Occipital lobe (tissue), 2 donors: ENCODE data around the gene NT5M. TPM values are rescaled to one million over a fixed set of nuclear protein-coding genes. Genes with fewer than 3 reads are reported as not detected.
"Not testable (repeated sequence)": the region's sequence is repeated elsewhere in the genome, so short reads cannot be mapped to it uniquely, and the experiment has no call there.

Experiments used
- DNase-seq: peaks from one replicate; lab custom pipeline; 2025; lab: John Stamatoyannopoulos, UW
- total RNA-seq: library from RNA; depleted of rRNA; stranded (reverse); fragments of >200 nt; gene quantifications from one replicate; pipeline ENCODE4 v1.2.3, GENCODE V29; 2014

Gene NT5M
- total RNA-seq, result 5.6 TPM

DNA sequence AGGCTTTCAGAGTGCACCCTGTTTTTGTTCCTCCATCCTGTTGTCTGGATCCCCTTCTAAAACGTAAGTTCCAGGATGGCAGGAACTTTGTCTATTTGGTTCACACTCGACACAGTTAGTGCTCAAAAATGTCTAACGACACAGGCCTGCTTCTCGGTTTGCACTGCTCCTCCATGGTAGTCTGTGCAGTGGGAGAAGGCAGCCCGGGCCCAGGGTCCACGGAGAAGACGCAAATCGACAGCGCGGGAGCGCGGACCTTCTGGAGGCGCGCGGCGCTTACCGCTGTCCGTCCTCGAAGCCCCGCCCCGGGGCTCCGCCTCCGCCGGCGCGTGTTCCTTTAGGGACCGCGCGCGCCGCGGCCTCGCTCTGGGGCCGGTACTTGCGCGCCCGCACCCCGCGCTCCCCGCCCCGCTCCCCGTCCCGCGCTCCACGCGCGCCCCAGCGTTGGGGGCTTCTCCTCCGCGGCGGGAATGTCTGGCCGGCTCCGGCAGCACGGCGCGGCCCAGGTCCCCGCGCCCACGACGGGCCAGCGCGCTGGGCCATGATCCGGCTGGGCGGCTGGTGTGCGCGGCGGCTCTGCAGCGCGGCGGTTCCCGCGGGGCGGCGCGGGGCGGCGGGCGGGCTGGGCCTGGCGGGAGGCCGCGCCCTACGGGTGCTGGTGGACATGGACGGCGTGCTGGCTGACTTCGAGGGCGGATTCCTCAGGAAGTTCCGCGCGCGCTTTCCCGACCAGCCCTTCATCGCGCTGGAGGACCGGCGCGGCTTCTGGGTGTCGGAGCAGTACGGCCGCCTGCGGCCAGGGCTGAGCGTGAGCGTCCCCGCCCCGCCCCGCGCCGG lies at the start of gene NT5M:
TSS of gene NT5M (plus strand) at position 364 of the 837 bp plus-strand sequence. CDS start at position 542, 178 bp downstream.
- DNase-seq, result peak; percentile 57

DNA sequence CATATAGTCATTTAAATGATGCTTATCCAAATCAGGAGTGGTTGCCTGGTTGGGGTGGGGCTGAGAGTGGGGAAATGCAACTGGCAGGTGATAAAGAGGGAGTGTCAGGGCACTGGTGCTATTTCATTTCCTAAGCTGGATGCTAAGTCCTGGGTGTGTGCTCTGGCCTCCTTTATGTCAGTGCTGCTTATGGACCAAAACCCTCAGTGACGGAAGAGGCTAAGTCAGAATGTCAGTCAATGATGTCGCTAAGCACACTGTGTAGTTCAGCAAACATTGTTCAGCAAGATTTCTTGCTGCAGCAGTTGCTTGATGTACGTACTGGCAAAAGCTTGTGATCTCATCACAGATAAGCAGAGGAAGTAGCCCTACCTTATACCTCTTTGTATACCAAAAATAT lies 49.8 kb upstream of the NT5M start:
- DNase-seq, result no peak

DNA sequence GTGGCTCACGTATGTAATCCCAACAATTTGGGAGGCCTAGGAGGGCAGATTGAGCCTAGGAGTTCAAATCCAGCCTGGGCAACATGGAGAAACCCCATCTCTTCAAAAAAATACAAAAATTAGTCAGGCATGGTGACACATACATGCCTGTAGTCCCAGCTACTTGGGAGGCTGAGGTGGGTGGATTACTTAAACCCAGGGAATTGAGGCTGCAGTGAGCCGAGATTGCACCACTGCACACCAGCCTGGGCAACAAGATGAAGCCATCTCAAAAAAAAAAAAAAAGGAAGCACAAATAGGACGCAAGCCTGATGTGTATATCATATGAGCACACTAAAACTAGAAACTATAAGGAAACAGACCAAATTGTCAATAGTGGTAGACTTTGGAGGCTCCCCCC lies 49.1 kb upstream of the NT5M start:
- DNase-seq, result no peak

DNA sequence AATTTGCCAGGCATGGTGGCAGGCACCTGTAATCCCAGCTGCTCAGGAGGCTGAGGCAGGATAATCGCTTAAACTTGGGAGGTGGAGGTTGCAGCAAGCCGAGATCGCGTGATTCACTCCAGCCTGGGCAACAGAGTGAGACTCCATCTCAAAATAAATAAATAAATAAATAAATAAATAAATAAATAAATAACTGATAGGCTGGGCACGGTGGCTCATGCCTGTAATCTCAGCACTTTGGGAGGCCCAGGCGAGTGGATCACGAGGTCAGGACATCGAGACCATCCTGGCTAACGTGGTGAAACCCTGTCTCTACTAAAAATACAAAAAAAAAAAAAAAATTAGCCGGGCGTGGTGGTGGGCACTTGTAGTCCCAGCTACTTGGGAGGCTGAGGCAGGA lies 47.5 kb upstream of the NT5M start:
- not testable (repeated sequence) for DNase-seq

DNA sequence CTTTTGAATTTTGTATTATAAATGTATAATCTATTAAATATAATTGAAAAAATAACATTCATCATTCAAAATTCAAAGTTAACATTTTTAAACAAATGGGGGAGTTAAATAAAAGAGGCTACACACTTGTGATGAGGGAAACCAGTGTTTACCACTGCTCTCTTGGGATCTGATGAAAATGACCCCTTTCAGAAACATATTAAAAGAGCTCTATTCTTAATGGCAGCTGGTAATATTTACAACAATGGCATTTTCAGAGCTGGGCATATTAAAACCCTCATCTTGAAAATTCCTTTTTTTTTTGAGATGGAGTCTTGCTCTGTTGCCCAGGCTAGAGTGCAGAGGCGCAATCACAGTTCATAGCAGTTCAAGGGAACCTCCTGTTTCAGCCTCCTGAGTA lies 46.9 kb upstream of the NT5M start:
- DNase-seq, result no peak

DNA sequence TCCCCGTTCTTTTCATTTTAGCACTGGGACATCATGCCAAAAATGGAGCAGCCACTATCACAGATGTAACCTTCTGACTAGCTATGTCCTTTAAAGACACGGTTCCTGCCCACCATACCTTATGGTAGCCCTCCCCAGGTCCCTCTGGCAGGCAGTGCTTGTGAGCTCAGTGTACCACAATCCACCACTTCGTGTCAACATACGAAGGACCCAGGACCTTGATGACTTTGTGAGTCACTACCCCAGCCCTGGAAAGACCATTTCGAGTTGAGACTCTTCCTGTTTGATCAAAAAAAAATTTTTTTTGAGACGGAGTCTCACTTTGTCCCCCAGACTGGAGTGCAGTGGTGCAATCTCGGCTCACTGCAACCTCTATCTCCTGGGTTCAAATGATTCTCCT lies 45.2 kb upstream of the NT5M start:
- DNase-seq, result no peak

DNA sequence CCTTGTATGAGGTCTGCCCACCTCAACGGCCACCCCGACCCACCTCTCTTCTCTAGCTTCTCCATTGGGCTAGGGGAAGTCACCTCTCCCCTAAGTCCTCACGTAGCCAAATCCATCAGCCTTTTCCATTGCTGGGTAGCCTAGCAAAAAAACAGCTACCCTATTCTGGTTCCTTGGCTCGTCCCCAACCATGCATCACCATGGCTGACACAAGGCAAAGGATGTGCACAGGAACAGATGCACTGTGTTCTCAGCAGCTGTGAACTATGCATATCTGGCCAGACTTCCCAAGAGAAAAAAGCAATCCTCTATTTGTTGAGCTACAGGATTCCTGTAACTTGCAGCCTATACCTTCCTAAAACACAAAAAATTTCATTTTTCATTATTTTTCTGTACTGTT lies 44.2 kb upstream of the NT5M start:
- DNase-seq, result peak; percentile 70

DNA sequence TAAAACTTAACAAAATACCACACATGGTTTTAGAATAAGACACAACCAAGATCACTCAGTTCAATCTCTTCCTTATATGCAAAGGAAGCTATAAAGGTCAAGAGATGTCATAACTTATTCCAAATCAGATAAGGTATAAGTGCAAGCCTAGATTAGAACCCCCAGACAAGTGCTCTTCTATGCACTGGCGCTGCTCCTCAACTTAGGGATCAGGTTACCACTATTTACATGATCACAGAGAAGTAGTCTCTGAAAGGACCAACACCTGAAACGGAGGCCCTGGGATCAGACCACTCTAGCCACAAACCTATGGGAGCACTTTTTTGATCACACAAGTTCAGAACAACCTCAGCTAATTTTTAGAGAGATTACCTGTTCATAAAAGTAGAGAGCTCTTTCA lies 38.7 kb upstream of the NT5M start:
- no peak for DNase-seq

DNA sequence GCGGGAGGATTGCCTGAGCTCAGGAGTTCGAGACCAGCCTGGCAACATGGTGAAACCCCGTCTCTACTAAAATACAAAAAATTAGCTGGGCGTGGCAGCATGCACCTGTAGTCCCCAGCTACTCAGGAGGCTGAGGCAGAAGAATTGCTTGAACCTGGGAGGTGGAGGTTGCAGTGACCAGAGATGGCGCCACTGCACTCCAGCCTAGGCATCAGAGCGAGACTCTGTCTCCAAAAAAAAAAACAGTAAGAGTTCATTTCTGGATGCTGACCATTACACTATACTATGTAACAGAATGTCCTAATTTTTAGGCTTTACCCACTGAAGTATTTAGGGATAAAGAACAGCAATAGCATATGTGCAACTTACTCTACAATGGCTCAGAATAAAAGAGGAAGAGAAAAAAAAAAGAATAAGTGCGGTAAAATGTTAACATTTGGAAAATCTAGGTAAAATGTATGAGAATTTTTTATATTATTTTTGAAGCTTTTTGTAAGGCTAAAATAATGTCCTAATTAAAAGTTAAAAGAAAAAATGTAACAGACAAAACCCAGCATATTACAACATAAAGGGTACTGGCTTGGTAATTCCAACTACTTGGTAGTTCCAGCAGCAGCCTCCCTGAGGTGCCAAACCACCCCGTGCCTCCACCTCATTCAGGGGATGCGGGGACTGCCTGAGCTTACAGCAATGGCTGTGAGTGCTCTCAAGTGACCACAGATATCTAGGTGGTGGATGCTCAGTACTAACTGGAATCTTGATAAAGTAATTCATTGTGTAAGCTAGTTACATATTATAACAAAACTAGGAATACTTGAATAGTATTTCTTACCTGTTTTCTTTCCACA lies 33.0 kb upstream of the NT5M start:
- DNase-seq, result no peak

DNA sequence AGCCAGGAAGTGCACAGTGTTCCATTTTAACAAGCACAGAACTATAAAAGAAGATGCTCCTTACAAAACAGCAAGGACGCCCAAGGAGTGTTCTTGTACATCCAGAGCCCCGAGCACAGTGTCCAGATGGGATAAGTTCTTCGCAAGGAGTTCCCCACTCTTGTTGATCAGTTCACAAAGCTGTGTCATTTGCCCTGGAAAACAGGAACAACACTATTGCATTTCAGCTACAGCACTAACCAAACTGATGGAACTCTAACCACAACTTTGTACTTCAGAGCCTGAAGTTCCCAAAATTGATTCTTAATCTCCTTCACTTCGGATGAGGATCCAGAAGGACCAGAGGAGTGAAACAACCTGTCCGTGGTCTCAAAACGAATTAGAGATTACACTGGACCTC lies 27.2 kb upstream of the NT5M start:
- DNase-seq, result no peak

DNA sequence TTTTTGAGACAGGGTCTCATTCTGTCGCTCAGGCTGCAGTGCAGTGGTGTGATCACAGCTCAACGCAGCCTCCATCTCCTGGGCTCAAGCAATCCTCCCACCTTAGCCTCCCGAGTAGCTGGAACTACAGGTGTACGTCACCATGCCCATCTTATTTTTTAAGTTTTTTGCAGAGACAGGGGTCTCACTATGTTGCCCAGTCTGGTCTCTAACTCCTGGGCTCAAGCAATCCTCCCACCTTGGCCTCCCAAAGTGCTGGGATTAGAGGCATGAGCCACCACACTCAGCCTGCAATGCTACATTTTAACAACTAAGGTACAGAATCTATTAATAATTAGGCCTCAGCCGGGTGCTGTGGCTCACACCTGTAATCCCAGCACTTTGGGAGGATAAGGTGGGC lies 25.7 kb upstream of the NT5M start:
- not testable (repeated sequence) for DNase-seq

DNA sequence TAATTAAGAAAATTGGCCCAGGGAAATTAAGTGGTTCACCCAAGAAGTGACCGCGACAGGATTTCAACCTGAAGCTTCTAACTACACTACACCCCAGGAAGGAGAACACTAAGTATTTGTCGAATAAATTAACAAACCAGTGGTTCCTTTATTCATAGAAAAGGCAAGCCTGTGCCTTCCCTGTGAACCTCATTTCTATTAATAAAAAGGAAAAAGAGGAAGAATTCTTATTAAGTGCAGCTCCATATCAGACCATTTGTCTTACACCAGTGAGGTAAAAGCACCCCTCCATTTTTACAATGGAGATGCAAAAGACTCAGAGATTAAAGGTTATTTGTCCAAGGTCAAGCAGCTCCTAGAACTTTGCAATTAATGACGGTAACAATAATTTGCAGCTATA lies 23.9 kb upstream of the NT5M start:
- DNase-seq, result no peak

DNA sequence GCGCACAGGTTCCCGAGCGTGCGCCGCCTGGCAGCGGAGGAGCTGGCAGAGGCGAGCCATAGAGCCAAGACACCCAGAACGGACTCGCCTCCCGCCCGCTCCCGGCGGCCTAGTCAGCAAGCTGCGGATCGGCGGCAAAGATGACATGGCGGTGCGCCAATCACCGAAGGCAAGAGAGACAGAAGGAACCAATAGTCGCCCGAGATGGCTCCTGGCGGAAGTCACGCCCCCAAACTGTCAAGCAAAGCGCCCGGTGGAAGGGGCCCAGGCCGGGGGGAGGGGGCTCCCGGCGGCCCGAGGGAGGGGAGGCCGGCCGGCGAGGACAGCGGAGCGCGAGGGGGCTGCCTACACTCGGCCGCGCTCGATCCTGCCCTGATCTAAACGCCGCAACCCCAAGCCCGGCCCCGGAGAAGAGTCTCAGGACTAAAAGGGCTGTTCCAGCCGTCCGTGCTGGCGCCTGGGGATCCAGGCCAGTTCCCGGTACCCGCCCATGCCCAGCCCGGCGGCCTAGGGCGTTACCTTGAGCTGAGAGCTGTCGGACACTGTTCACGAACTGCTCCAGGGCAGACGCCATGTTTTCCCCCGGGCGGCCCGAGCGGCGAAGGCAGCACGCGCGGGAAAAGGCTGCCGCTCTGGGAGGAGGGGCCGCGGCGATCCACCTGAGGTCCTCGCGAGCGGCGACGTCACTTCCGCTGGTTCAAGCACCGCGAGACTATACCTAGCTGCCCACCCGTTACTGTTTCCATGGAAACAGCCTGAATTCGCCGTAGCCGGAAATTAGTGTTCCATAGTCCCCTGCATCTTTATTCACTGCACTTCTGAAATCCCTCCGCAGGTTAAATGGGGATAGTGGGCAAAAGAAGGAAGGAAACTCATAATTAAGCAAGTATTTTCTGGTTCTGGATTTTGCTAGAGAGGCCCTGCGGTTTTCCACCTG lies 22.3 kb upstream of the NT5M start, which contains the start of gene COPS3:
TSS of gene COPS3 (minus strand) at position 634 of the 937 bp plus-strand sequence. CDS start at position 574, 60 bp downstream.
- peak; percentile 96 for DNase-seq

DNA sequence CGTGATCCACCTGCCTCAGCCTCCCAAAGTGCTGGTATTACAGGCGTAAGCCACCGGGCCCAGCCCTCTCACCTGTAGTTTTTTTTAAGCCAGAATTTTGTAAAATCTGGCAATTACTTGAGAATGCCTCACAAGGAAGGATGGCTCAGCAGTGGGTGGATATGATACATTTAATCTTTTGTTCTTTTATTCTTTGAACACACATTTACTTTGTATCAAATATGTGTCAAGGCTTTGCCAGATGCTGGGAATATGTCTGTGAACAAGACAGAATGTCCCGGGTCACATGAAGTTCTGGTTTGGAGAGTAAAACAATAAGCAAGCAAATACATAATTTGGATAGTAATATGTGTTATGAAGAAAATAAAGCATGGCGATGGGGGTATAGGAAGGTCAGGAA lies 17.2 kb upstream of the NT5M start:
- DNase-seq, result no peak

DNA sequence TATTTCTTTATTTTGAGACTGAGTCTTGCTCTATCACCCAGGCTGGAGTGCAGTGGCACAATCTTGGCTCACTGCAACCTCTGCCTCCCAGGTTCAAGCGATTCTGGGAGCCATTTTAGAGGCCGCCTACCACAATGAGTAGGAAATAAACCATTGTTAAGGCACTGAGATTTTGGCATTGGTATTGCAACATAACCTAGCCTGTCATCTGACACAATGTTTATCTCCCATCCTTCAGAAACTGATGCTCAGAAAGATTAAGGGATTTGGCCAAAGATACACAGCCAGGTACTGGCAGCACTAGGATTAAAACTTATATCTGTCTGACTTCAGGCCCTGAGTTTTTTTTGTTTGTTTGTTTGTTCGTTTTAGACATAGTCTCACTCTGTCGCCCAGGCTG lies 14.1 kb upstream of the NT5M start:
- no peak for DNase-seq

DNA sequence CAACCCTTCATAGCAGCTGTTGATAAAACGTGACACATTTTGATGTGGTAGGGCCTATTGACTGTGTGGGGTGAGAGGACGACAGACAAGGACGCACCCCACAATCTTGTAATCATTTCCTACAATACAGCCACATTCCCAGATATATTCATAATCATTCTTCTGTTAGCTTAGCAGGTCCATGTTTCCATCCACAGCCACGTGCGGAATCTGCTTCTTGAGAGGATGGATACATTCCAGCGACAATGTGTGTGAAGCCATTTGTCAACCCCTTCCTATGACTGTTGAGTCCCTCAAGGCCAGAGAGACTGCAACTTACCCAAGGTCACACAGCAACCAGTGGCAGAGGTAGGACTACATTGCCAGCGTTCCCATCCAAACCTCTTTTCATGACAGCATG lies 13.5 kb upstream of the NT5M start:
- DNase-seq, result no peak

DNA sequence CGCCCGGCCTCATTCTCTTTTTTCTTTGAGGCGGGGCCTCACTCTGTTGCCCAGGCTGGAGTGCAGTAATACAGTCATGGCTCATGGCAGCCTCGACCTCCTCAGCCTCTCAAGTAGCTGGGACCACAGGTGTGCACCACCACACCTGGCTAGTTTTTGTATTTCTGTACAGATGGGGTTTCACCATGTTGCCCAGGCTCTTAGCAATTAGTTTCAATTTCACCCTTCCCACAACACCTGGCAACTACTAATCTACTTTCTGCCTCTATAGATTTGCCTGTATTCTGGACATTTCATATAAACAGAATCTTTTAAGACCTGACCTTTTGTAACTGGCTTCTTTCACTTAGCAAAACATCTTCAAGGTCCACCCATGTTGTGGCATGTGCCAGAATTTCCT lies 8.0 kb upstream of the NT5M start:
- no peak for DNase-seq

DNA sequence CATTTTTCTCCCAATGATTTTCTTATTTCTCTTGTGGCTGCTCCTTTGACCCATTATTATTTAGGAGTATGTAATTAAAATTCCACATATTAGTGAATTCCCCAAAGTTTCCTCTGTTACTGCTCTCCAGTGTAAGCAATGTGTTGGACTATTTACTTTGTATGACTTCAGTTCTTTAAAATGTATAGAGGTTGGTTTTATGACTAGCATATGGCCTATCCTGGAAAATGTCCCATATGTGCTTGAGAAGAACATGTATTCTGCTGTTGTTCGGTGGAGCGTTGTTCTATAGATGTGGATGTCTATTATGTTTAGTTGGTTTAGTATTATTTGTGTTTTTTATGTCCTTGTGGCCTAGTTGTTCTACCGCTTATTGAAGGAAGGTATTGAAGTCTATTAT lies 6.0 kb upstream of the NT5M start:
- DNase-seq, result no peak

DNA sequence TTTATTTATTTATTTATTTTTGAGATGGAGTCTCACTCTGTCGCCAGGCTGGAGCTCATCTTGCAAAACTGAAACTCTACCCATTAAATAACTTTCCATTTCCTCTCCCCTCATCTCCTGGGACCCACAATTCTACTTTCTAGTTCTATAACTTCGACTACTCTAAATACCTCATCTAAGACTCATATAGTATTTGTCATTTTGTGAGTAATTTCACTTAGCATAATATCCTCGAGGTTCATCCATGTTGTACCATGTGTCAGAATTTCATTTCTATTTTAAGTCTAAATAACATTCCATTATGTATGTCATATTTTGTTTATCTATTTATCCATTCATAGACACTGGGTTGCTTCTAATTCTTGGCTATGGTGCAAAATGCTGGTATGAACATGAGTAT lies 5.1 kb upstream of the NT5M start:
- no peak for DNase-seq

DNA sequence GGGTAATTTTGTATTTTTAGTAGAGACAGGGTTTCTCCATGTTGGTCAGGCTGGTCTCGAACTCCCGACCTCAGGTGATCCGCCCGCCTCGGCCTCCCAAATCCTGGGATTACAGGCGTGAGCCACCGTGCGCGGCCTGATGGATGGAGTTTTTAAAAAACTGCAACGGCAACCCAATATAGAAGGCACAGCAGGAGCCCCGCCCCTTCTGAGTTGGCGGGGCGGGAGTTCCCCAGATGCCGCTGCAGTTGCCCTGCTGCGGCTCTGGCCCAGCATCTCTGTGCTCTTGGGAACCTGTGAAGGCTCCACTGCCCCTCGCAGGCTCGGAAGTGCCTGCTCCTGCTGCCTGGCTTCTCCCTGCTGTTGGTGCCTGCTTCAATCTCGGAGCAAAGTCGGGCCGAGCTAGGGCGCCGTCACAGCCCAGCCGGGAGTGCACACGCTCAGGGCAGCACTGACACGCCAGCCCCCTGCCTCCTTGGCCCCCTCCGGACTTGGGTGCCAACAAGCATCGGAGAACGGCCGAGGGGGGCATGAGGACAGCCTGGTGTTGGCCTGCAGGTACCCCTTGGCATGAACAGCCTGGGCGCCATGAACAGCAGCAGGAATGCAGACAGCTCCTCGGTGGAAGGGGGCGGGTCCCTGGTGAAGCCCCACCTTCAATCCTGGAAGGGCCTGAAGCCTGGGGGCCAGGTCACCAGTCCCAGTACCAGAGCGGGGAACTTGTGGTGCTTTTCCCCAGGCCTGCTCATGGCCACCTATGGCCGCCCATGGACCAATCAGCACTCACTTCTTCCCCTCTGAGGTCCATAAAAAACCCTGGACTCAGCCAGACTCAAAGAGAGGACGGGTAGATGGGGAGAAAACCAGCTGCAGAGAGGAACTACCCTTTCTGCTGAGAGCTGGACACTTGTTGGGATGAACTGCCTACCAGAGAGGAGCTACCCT lies 2.3 kb upstream of the NT5M start:
- DNase-seq, result no peak
